ENCODE results near the gene LEAP2. TPM values are rescaled to one million over a fixed set of nuclear protein-coding genes. Genes with fewer than 3 reads are reported as not detected.

The LEAP2 gene
- polyA plus RNA-seq, 1 experiment, result 0.31 TPM

DNA sequence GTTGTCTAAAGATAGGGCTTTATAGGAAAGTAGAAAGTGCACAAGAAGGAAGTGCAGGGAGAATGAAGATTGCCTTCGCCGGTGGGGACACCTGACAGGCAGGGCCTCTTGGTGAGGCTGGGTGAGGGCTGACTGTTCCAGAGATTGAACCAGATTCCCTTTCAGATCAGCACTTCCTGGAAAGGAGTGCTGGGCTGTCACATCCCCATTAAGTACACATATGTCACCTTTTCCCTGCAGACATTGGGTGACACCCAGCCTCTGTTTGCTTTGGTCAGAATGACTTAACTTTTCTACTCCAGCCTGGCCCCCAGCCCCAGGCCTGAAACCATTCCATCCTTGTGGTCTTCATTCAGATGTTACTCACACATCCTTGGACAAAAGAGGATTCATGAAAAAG lies 35.6 kb upstream of the LEAP2 start:
- CTCF ChIA-PET, result interaction anchor here (1.0 to 2.4 kb wide), 2 partner anchors 8 to 10 kb away, joined by 3 to 12 read pairs; partner anchors contain the start of gene SHROOM1
- TF ChIP-seq, protein P1, sequence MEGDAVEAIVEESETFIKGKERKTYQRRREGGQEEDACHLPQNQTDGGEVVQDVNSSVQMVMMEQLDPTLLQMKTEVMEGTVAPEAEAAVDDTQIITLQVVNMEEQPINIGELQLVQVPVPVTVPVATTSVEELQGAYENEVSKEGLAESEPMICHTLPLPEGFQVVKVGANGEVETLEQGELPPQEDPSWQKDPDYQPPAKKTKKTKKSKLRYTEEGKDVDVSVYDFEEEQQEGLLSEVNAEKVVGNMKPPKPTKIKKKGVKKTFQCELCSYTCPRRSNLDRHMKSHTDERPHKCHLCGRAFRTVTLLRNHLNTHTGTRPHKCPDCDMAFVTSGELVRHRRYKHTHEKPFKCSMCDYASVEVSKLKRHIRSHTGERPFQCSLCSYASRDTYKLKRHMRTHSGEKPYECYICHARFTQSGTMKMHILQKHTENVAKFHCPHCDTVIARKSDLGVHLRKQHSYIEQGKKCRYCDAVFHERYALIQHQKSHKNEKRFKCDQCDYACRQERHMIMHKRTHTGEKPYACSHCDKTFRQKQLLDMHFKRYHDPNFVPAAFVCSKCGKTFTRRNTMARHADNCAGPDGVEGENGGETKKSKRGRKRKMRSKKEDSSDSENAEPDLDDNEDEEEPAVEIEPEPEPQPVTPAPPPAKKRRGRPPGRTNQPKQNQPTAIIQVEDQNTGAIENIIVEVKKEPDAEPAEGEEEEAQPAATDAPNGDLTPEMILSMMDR (IDR thresholded peaks at IDR 0.05; ENCODE audit: insufficient read depth, low read depth, low read length), result no peak

DNA sequence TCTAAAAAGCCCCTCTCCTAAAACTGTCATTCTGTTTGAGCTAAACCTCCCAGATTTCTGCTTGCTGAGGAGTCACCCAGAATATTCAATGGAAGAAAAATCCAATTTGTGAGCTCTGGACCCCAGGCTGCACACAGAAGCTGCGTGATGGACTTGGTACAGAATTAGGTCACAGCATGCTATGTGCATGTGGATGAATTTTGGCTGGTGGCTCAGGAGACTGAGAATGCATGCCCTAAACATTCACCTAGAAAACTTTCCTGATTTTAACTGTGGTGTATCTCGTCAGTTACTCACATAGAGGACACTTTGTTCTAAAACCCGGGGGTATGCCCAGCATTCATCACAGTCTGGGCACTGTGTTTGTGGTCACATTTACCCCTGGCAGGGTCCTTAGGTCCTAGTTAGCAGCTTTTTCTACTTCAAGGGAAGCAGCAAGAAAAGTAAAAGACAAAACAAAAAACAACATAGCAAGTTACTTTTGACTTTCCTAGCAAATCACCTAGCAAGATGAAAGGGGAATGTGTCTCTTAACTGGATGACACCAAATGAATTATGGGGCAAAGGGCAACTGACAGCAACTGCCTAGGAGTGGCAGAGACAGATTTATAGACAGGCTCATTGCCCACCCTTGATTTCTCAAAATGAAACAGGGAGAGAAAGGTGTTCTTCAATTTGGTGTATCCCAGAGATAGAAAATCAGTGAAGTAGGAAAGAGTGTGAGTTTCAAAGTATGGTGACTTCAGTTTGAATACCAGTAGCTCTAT lies 34.8 kb upstream of the LEAP2 start:
- Histone ChIP-seq H3K36me3 (ENCODE audit: control insufficient read depth, insufficient read depth, low read length) (no peaks in the 10 kb centered on the region), H3K4me3 (ENCODE audit: low read depth, low read length) (no peak overlapping the region), H3K27me3 (ENCODE audit: control insufficient read depth, insufficient read depth, low read length) (no peaks in the 10 kb centered on the region; the same call in 1 of the 2 replicates)
- TF ChIP-seq, protein P1 (IDR thresholded peaks at IDR 0.05; ENCODE audit: insufficient read depth, low read depth, low read length), result no peak
- CTCF ChIA-PET, result interaction anchor here (1.0 to 2.4 kb wide), 5 partner anchors 9 to 44 kb away, joined by 3 to 12 read pairs (median 3); partner anchors contain the start of gene SHROOM1
- no peak for DNase-seq (ENCODE audit: low read depth)
- POLR2A ChIA-PET, result no interaction called here

More for the DNA sequence above, 35.6 kb upstream of the LEAP2 start:
- POLR2A ChIA-PET, result interaction anchor here (0.7 kb wide), 1 partner anchor 109 kb away, joined by 4 read pairs; no protein-coding TSS in a partner anchor
- no peak overlapping the region for H3K4me3 ChIP-seq (ENCODE audit: low read depth, low read length)
- DNase-seq (ENCODE audit: low read depth), result no peak
- no peaks in the 10 kb centered on the region; the same call in 1 of the 2 replicates for H3K27me3 ChIP-seq (ENCODE audit: control insufficient read depth, insufficient read depth, low read length)
- no peaks in the 10 kb centered on the region for H3K36me3 ChIP-seq (ENCODE audit: control insufficient read depth, insufficient read depth, low read length)

DNA sequence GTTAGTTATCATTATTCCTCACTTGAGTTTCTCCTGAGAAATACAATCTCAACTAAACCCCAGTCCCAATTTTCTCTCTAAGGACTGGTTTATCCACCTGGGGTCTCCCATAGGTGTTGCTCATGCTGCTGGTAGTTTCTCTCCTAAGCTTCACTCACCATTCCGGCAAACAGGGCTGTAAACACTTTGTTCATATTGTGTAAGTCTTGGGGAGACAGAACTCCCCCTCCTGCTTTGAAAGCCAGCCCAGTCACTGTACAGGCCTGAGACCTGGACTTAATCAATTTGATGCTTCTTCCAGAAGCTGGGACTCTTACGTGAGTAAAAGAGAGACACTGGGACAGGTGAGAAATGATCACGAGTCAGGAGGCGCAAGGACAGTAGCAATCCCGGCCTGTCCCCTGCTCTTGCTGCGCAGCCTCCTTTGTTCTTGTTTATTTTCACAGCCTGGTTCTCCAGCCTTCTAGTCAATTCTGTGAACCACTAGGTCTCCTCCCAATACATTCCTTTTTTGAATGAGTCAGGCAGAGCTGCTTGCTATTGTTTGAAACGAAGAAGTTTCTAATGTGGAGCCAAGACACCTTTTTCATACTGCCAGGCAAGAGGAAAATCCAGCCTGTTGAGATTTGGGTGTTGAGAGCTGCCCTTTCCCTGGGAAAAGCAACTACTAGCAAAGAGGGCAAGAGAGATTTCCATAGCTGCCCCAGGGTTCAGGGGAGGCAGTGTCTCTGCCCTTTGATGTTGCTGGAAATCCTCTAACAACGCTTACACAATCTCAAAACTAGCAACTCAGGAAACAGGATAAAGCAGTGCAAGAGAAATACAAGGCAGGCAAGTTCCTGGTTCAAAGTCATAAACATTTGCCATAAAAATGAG lies 33.8 kb upstream of the LEAP2 start:
- TF ChIP-seq, protein P1 (IDR thresholded peaks at IDR 0.05; ENCODE audit: insufficient read depth, low read depth, low read length), result no peak
- H3K4me3 ChIP-seq (ENCODE audit: low read depth, low read length), result no peak overlapping the region
- ChIA-PET POLR2A (no interaction called here), CTCF (interaction anchor here (1.0 to 2.4 kb wide), 5 partner anchors 10 to 43 kb away, joined by 3 to 12 read pairs (median 5); partner anchors contain the start of gene SHROOM1)
- no peak for DNase-seq (ENCODE audit: low read depth)
- H3K27me3 ChIP-seq (ENCODE audit: control insufficient read depth, insufficient read depth, low read length), result no peaks in the 10 kb centered on the region; the same call in 1 of the 2 replicates
- no peaks in the 10 kb centered on the region for H3K36me3 ChIP-seq (ENCODE audit: control insufficient read depth, insufficient read depth, low read length)

DNA sequence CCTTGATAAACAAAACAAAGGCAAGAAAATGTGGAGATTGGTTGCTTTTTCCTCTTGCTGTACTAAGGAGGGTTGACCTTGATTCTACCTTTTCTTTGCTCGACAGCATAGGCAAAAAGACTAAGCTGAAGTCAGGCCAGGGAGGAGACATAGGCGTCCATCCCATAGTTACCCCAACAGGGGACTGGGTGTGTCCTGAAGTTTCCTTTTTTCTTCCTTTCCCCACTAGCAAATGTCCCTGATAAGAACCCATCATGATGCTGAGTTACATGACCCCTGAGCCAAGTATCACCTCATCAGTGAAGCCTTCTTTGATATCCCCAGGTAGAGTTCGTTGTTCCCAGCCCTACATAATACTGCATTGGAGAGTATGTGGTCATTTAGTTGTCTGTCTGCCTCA lies 33.2 kb upstream of the LEAP2 start:
- no peak for DNase-seq (ENCODE audit: low read depth)
- TF ChIP-seq, protein P1 (IDR thresholded peaks at IDR 0.05; ENCODE audit: insufficient read depth, low read depth, low read length), result no peak
- CTCF ChIA-PET, result interaction anchor here (1.2 to 2.4 kb wide), 4 partner anchors 11 to 25 kb away, joined by 3 to 12 read pairs (median 5); partner anchors contain the start of gene SHROOM1
- Histone ChIP-seq H3K36me3 (ENCODE audit: control insufficient read depth, insufficient read depth, low read length) (no peaks in the 10 kb centered on the region), H3K27me3 (ENCODE audit: control insufficient read depth, insufficient read depth, low read length) (no peaks in the 10 kb centered on the region; the same call in 1 of the 2 replicates), H3K4me3 (ENCODE audit: low read depth, low read length) (no peak overlapping the region)
- POLR2A ChIA-PET, result no interaction called here

Measured in BJ (cell line).